KMS-11 (cell line): ENCODE results near the gene ABHD13.

Experiments
- H2AFZ ChIP-seq: fragments of 200-600 bp; sonication (generic); 2 replicates; pipeline ENCODE4 v1.6.1; 2016; ENCODE audit warnings: antibody characterized with exemption, mixed run types, low read depth
- H3K27ac ChIP-seq: fragments of 200-600 bp; sonication (generic); 2 replicates; pipeline ENCODE4 v1.6.1; 2016; ENCODE audit warnings: mild to moderate bottlenecking, mixed run types
- H3K27me3 ChIP-seq: fragments of 200-600 bp; sonication (generic); 2 replicates; pipeline ENCODE4 v1.6.1; 2017; ENCODE audit warnings: mild to moderate bottlenecking, low read depth, mixed run types, moderate library complexity; ENCODE audit not compliant: insufficient read depth
- H3K36me3 ChIP-seq: fragments of 200-600 bp; sonication (generic); 2 replicates; pipeline ENCODE4 v1.6.1; 2017; ENCODE audit warnings: mild to moderate bottlenecking, mixed run types; ENCODE audit not compliant: insufficient read depth
- H3K4me1 ChIP-seq: fragments of 200-600 bp; sonication (generic); 2 replicates; pipeline ENCODE4 v1.6.1; 2016; ENCODE audit warnings: mild to moderate bottlenecking, low read depth, mixed run types; ENCODE audit not compliant: poor library complexity, severe bottlenecking
- H3K4me2 ChIP-seq: fragments of 200-600 bp; sonication (generic); 2 replicates; pipeline ENCODE4 v1.7.0; 2016; ENCODE audit warnings: mild to moderate bottlenecking, mixed run types
- H3K4me3 ChIP-seq: fragments of 200-600 bp; sonication (generic); IDR thresholded peaks from 2 replicates; pipeline ENCODE4 v1.6.1; 2017; ENCODE audit warnings: low read depth, low read length, mixed read lengths; ENCODE audit not compliant: insufficient read depth
- H3K79me2 ChIP-seq: fragments of 200-600 bp; sonication (generic); 2 replicates; pipeline ENCODE4 v1.6.1; 2016; ENCODE audit warnings: low read depth, mixed run types; ENCODE audit not compliant: insufficient read depth
- H3K9ac ChIP-seq: fragments of 200-600 bp; sonication (generic); 2 replicates; pipeline ENCODE4 v1.6.1; 2016; ENCODE audit warnings: mild to moderate bottlenecking, mixed run types
- H4K20me1 ChIP-seq: fragments of 200-600 bp; sonication (generic); 2 replicates; pipeline ENCODE4 v1.6.1; 2016; ENCODE audit warnings: mild to moderate bottlenecking, mixed run types; ENCODE audit not compliant: insufficient read depth
- TF ChIP-seq, protein P1 (sequence below): fragments of 200-600 bp; sonication (generic); conservative IDR thresholded peaks from 2 replicates; pipeline ENCODE4 v1.6.1; 2017; ENCODE audit warnings: low read depth, mild to moderate bottlenecking, antibody characterized with exemption, low read length, moderate library complexity, mixed read lengths

The ABHD13 gene

DNA sequence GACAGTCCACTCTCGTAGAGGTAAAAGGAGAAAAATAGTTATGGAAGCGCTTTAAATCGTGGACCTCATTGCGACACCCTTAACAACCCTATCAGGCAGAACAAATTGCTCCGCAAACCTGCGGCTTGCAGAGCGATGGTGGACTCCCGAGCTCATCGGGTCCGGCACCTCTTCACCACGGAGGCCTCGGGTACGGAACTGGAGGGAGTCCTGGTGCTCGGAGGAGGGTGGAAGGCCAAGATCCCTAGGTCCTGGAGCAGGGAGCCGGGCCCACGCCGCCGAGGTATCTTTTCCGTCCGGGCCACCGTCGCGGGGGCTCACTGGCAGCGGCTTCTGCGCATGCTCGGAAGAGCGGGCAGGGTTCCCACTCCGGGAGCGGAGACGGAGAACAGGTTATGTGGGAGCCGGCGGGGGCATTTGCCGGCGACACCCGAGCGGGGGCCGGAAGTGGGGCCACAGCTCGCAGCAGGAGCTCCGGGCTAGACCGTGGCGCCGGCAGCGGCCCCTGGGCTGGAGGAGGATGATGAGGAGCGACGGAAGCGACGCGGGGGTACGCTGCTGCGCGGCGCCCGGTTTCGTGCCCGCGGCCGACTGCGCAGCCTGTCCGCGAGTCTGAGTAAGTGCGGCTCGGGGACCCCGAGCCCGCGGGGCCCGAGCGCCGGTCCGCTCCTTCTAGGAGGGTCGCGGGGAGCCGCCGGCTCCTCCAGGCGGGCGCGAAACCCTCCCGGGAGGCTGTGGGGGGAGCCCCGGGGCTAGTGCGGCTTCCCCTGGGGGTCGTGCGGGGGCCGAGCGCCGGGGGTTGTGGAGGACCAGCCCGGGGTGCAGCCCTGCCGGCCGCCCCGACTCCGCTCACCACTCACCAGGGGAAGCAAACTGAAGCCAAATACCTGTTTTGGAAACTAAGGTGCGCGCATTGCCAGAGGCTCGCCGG lies at the start of gene ABHD13:
Gene ABHD13, plus strand, starts transcription at position 349 of the 931 bp plus-strand sequence. CDS start 10,827 bp downstream, outside the sequence.
- Histone ChIP-seq H3K79me2 (peaks cover 27% of the 10 kb centered on the region; the same call in 1 of the 2 replicates), H3K4me1 (peaks cover 16% of the 10 kb centered on the region)

DNA sequence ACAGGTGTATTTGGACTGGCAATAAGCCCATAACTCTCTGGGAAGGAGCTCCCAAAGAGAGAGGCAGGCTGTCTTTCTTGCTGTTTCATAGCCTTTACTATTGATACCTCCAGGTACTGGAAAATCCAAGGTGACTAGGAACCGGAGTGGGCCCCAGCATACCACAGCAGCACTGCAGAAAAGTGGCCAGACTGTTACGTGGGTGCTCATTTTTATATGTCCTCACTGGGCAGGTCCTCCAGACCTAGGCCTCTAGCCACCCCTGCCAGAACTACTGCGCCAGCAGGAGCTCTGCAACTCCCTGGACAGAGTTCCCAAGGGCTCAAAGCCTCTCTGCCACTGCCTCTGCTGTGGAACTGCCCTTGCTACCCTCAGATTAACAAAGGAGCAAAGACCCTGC lies 49.3 kb upstream of the ABHD13 start:
- Histone ChIP-seq H3K4me3 (no peak overlapping the region), H3K27ac (no peak overlapping the region), H3K36me3 (no peaks in the 10 kb centered on the region), H3K4me1 (no peaks in the 10 kb centered on the region), H3K9ac (no peak overlapping the region), H3K4me2 (no peak overlapping the region), H4K20me1 (no peaks in the 10 kb centered on the region), H2AFZ (no peak overlapping the region), H3K27me3 (no peaks in the 10 kb centered on the region), H3K79me2 (no peaks in the 10 kb centered on the region)
- TF ChIP-seq, protein P1, sequence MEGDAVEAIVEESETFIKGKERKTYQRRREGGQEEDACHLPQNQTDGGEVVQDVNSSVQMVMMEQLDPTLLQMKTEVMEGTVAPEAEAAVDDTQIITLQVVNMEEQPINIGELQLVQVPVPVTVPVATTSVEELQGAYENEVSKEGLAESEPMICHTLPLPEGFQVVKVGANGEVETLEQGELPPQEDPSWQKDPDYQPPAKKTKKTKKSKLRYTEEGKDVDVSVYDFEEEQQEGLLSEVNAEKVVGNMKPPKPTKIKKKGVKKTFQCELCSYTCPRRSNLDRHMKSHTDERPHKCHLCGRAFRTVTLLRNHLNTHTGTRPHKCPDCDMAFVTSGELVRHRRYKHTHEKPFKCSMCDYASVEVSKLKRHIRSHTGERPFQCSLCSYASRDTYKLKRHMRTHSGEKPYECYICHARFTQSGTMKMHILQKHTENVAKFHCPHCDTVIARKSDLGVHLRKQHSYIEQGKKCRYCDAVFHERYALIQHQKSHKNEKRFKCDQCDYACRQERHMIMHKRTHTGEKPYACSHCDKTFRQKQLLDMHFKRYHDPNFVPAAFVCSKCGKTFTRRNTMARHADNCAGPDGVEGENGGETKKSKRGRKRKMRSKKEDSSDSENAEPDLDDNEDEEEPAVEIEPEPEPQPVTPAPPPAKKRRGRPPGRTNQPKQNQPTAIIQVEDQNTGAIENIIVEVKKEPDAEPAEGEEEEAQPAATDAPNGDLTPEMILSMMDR: no peak

More for the DNA sequence above, at the start of gene ABHD13:
- Histone ChIP-seq H3K9ac (peak within 1 kb of the TSS; percentile 87), H3K27me3 (no peaks in the 10 kb centered on the region), H3K36me3 (no peaks in the 10 kb centered on the region), H3K4me3 (no peak within 1 kb of the TSS), H3K27ac (peak within 1 kb of the TSS; percentile 68), H3K4me2 (peak within 1 kb of the TSS; percentile 78), H4K20me1 (no peaks in the 10 kb centered on the region), H2AFZ (peak within 1 kb of the TSS; percentile 66)
- TF ChIP-seq, protein P1: no peak

DNA sequence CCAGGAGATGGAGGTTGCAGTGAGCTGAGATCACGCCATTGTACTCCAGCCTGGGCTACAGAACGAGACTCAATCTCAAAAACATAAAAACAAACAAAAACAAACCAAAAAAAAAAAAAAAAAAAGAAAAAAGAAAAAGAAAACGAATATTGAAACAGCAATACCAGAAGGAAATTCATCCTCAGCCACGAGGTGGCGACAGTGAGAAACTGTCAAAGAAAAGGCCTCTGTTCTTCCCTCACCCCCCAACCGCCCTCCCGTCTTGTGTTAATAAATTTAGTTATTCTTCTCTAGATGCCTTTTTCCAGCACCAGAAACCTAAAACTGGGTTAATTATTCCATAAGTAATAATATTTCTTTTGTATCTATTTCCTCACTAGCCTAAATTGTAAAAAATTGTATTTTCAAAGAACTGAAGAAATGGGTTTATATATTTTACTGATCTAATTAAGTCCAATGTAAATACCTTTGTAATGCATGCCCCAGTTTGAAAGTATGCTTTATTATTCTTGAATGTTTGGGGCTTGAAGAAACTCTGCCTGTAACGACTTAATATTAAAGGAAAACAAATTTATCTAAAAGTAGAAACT lies 41.4 kb upstream of the ABHD13 start:
- Histone ChIP-seq H3K27ac (no peak overlapping the region), H3K4me1 (no peaks in the 10 kb centered on the region), H3K9ac (no peak overlapping the region), H3K4me2 (no peak overlapping the region), H3K79me2 (no peaks in the 10 kb centered on the region), H4K20me1 (no peaks in the 10 kb centered on the region), H3K4me3 (no peak overlapping the region), H3K27me3 (no peaks in the 10 kb centered on the region), H3K36me3 (no peaks in the 10 kb centered on the region), H2AFZ (no peak overlapping the region)
- TF ChIP-seq, protein P1: no peak

DNA sequence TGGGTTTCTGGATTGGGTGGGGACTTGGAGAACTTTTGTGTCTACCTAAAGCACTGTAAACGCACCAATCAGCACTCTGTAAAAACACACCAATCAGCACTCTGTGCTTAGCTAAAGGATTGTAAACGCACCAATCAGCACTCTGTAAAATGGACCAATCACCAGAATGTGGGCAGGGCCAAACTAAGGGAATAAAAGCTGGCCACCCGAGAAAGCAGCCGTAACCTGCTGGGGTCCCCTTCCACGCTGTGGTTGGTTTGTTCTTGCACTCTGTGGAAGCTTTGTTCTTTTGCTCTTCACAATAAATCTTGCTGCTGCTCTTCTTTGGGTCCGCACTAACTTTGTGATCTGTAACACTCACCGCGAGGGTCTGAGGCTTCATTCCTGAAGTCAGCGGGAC lies 40.1 kb upstream of the ABHD13 start:
- no peaks in the 10 kb centered on the region for H3K79me2 ChIP-seq
- H3K36me3 ChIP-seq: no peaks in the 10 kb centered on the region
- H4K20me1 ChIP-seq: no peaks in the 10 kb centered on the region
- TF ChIP-seq, protein P1: no peak
- H3K4me3 ChIP-seq: no peak overlapping the region
- no peak overlapping the region for H3K9ac ChIP-seq
- no peak overlapping the region for H3K27ac ChIP-seq
- H3K27me3 ChIP-seq: no peaks in the 10 kb centered on the region
- H2AFZ ChIP-seq: no peak overlapping the region
- no peaks in the 10 kb centered on the region for H3K4me1 ChIP-seq
- no peak overlapping the region for H3K4me2 ChIP-seq
